ENCODE data around the gene SLC4A4. TPM values are rescaled to one million over a fixed set of nuclear protein-coding genes. Genes with fewer than 3 reads are reported as not detected.
A peak's percentile ranks its signal among the peaks of the same experiment; 100 is the strongest.

The SLC4A4 gene
- total and polyA plus RNA-seq, 2 donors (not counting 1 experiment from before 2014, with no cell fraction given) = 12.2 to 33.4 TPM

- Histone ChIP-seq H4K20me1 (ENCODE audit: control insufficient read depth, extremely low read depth, insufficient read depth, low read length) (no peaks in the 10 kb centered on the region), H3K9ac (ENCODE audit: insufficient read depth, low read length) (no peak overlapping the region)
These were observed 103.5 kb downstream of the SLC4A4 start for GRCh38 chr4:71442336-71442735.

GRCh38 chr4:71444395-71444794 is 105.6 kb downstream of the SLC4A4 start:
- TF ChIP-seq, protein P1, sequence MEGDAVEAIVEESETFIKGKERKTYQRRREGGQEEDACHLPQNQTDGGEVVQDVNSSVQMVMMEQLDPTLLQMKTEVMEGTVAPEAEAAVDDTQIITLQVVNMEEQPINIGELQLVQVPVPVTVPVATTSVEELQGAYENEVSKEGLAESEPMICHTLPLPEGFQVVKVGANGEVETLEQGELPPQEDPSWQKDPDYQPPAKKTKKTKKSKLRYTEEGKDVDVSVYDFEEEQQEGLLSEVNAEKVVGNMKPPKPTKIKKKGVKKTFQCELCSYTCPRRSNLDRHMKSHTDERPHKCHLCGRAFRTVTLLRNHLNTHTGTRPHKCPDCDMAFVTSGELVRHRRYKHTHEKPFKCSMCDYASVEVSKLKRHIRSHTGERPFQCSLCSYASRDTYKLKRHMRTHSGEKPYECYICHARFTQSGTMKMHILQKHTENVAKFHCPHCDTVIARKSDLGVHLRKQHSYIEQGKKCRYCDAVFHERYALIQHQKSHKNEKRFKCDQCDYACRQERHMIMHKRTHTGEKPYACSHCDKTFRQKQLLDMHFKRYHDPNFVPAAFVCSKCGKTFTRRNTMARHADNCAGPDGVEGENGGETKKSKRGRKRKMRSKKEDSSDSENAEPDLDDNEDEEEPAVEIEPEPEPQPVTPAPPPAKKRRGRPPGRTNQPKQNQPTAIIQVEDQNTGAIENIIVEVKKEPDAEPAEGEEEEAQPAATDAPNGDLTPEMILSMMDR (conservative IDR thresholded peaks at IDR 0.05 in 1 of 2, IDR thresholded peaks at IDR 0.05 in 1 of 2; ENCODE audit: low read depth in 1 of 2, low read length in 2 of 2) = no peak
- no peak for TF ChIP-seq EZH2 (IDR thresholded peaks at IDR 0.05; ENCODE audit: low read length, missing control alignments)
- H3K36me3 ChIP-seq (ENCODE audit: control insufficient read depth, insufficient read depth, low read length) = no peaks in the 10 kb centered on the region
- no peaks in the 10 kb centered on the region for H3K9me3 ChIP-seq (ENCODE audit: control insufficient read depth, insufficient read depth, low read depth, low read length)
- DNase-seq (ENCODE audit: low read depth in 2 of 2) = peak in 1 of 2 donors; percentile 28
- no peak overlapping the region for H2AFZ ChIP-seq (ENCODE audit: low read length)
- no peaks in the 10 kb centered on the region for H3K79me2 ChIP-seq (ENCODE audit: control insufficient read depth, insufficient read depth, low read length)
- H3K27me3 ChIP-seq (ENCODE audit: control insufficient read depth, insufficient read depth, low read length) = no peaks in the 10 kb centered on the region
- no peaks in the 10 kb centered on the region for H3K4me1 ChIP-seq (ENCODE audit: control insufficient read depth, extremely low read depth, insufficient read depth, low read length)
- H3K4me2 ChIP-seq (ENCODE audit: extremely low read depth, insufficient read depth, low read length) = no peak overlapping the region
- H3K9ac ChIP-seq (ENCODE audit: insufficient read depth, low read length) = no peak overlapping the region
- H3K4me3 ChIP-seq (replicated peaks in 1 of 4; ENCODE audit: control extremely low read depth in 1 of 4, insufficient read depth in 1 of 4, low read depth in 3 of 4, low read length in 4 of 4) = no peak overlapping the region
- H4K20me1 ChIP-seq (ENCODE audit: control insufficient read depth, extremely low read depth, insufficient read depth, low read length) = no peaks in the 10 kb centered on the region
- H3K27ac ChIP-seq (ENCODE audit: insufficient read depth, low read length) = no peak overlapping the region

More at GRCh38 chr4:71442336-71442735, 103.5 kb downstream of the SLC4A4 start:
- H3K36me3 ChIP-seq (ENCODE audit: control insufficient read depth, insufficient read depth, low read length) = no peaks in the 10 kb centered on the region
- no peak for DNase-seq (ENCODE audit: low read depth in 2 of 2)
- no peak for TF ChIP-seq EZH2 (IDR thresholded peaks at IDR 0.05; ENCODE audit: low read length, missing control alignments)
- TF ChIP-seq, protein P1 (conservative IDR thresholded peaks at IDR 0.05 in 1 of 2, IDR thresholded peaks at IDR 0.05 in 1 of 2; ENCODE audit: low read depth in 1 of 2, low read length in 2 of 2) = no peak
- no peaks in the 10 kb centered on the region for H3K9me3 ChIP-seq (ENCODE audit: control insufficient read depth, insufficient read depth, low read depth, low read length)
- no peaks in the 10 kb centered on the region for H3K4me1 ChIP-seq (ENCODE audit: control insufficient read depth, extremely low read depth, insufficient read depth, low read length)
- no peak overlapping the region for H3K4me2 ChIP-seq (ENCODE audit: extremely low read depth, insufficient read depth, low read length)
- no peaks in the 10 kb centered on the region for H3K79me2 ChIP-seq (ENCODE audit: control insufficient read depth, insufficient read depth, low read length)
- H2AFZ ChIP-seq (ENCODE audit: low read length) = no peak overlapping the region
- H3K27ac ChIP-seq (ENCODE audit: insufficient read depth, low read length) = no peak overlapping the region
- H3K4me3 ChIP-seq (replicated peaks in 1 of 4; ENCODE audit: control extremely low read depth in 1 of 4, insufficient read depth in 1 of 4, low read depth in 3 of 4, low read length in 4 of 4) = no peak overlapping the region
- H3K27me3 ChIP-seq (ENCODE audit: control insufficient read depth, insufficient read depth, low read length) = no peaks in the 10 kb centered on the region

GRCh38 chr4:71445811-71446210 is 107.0 kb downstream of the SLC4A4 start:
- TF ChIP-seq, protein P1 (conservative IDR thresholded peaks at IDR 0.05 in 1 of 2, IDR thresholded peaks at IDR 0.05 in 1 of 2; ENCODE audit: low read depth in 1 of 2, low read length in 2 of 2) = no peak
- TF ChIP-seq EZH2 (IDR thresholded peaks at IDR 0.05; ENCODE audit: low read length, missing control alignments) = no peak
- Histone ChIP-seq H3K79me2 (ENCODE audit: control insufficient read depth, insufficient read depth, low read length) (no peaks in the 10 kb centered on the region), H3K9ac (ENCODE audit: insufficient read depth, low read length) (no peak overlapping the region), H3K27me3 (ENCODE audit: control insufficient read depth, insufficient read depth, low read length) (no peaks in the 10 kb centered on the region), H4K20me1 (ENCODE audit: control insufficient read depth, extremely low read depth, insufficient read depth, low read length) (no peaks in the 10 kb centered on the region), H3K9me3 (ENCODE audit: control insufficient read depth, insufficient read depth, low read depth, low read length) (no peaks in the 10 kb centered on the region), H2AFZ (ENCODE audit: low read length) (no peak overlapping the region), H3K4me1 (ENCODE audit: control insufficient read depth, extremely low read depth, insufficient read depth, low read length) (no peaks in the 10 kb centered on the region), H3K27ac (ENCODE audit: insufficient read depth, low read length) (no peak overlapping the region), H3K36me3 (ENCODE audit: control insufficient read depth, insufficient read depth, low read length) (no peaks in the 10 kb centered on the region), H3K4me3 (replicated peaks in 1 of 4; ENCODE audit: control extremely low read depth in 1 of 4, insufficient read depth in 1 of 4, low read depth in 3 of 4, low read length in 4 of 4) (no peak overlapping the region), H3K4me2 (ENCODE audit: extremely low read depth, insufficient read depth, low read length) (no peak overlapping the region)
- DNase-seq (ENCODE audit: low read depth in 2 of 2) = no peak

Measured in fibroblast of lung (primary cell).